GM10248 (cell line): ENCODE data around the gene ZFYVE9.

ENCODE experiments used
- CTCF ChIA-PET: fragments of 300-600 bp; sonication (Branson Sonifier 250); formaldehyde crosslinking; extraction: SDS; loops from one replicate; lab custom pipeline; 2021; ENCODE audit warnings: antibody characterized with exemption; lab: Yijun Ruan, JAX
- POLR2A ChIA-PET: fragments of 350-650 bp; sonication (Branson Sonifier 250); formaldehyde crosslinking; extraction: SDS; loops from one replicate; lab custom pipeline; 2020; ENCODE audit warnings: antibody characterized with exemption; lab: Yijun Ruan, JAX
- DNase-seq: peaks from one replicate; pipeline ENCODE4 v3.0.0; 2012; ENCODE audit errors: extremely low spot score
- CTCF ChIP-seq: IDR thresholded peaks from 2 replicates; pipeline ENCODE4 v1.5.1; 2012; ENCODE audit warnings: mild to moderate bottlenecking, low read depth; ENCODE audit errors: extremely low read depth, missing control alignments, control extremely low read depth

The ZFYVE9 gene

DNA sequence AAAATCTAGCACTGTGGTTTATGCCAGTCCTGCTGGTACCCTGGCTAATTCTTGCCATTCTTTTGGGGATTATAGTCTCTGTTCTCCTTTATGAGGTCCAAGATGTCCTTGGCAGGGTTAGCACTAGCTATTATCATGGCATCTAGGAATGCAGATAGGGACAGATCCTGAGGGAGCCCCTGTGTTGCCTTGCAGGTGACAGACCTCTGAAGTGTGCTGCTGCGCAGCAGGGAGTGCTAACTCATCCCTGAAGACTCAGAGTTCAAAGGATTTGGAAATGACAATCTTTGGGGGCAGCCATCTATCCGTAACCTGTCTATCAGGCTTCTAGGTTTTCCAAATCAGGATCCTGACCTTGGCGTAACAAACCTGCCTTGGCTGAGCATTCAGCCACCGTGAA is 16.3 kb downstream of the ZFYVE9 start:
- no peak for TF ChIP-seq CTCF
- DNase-seq: no peak
- CTCF ChIA-PET: interaction anchor here (1.5 to 2.7 kb wide), 2 partner anchors 16 to 30 kb away, joined by 5 read pairs; no protein-coding TSS in a partner anchor
- POLR2A ChIA-PET: no interaction called here

GRCh38 chr1:52159033-52159789 is 17.3 kb downstream of the ZFYVE9 start:
- no peak for TF ChIP-seq CTCF
- POLR2A ChIA-PET: no interaction called here
- no peak for DNase-seq
- CTCF ChIA-PET: interaction anchor here (0.8 to 1.5 kb wide), 3 partner anchors 11 to 31 kb away, joined by 3 to 5 read pairs (median 3); no protein-coding TSS in a partner anchor

- POLR2A ChIA-PET: no interaction called here
- CTCF ChIA-PET: no interaction called here
- no peak for TF ChIP-seq CTCF
- no peak for DNase-seq
Observed at GRCh38 chr1:52162947-52163346, 21.1 kb downstream of the ZFYVE9 start.

GRCh38 chr1:52164604-52165003 is 22.7 kb downstream of the ZFYVE9 start:
- POLR2A ChIA-PET: interaction anchor here (0.6 kb wide), 1 partner anchor 21 kb away, joined by 4 read pairs; no protein-coding TSS in a partner anchor
- TF ChIP-seq CTCF: no peak
- CTCF ChIA-PET: no interaction called here
- DNase-seq: no peak

- POLR2A ChIA-PET: no interaction called here
Observed at GRCh38 chr1:52166996-52167753, 25.3 kb downstream of the ZFYVE9 start.

More at GRCh38 chr1:52166996-52167753, 25.3 kb downstream of the ZFYVE9 start:
- TF ChIP-seq CTCF: no peak
- CTCF ChIA-PET: no interaction called here
- no peak for DNase-seq
